22Rv1 (cell line): Measurements from ENCODE around the gene MEF2C.

Experiments used
- H3K27ac ChIP-seq: fragments of 450-650 bp; 2 replicates; pipeline ENCODE4 v1.5.1; 2017
- CTCF ChIP-seq: fragments of 450-650 bp; IDR thresholded peaks from 2 replicates; pipeline ENCODE4 v1.5.1; 2017; ENCODE audit warnings: mild to moderate bottlenecking
- ZFX ChIP-seq: fragments of 450-650 bp; IDR thresholded peaks from 2 replicates; pipeline ENCODE4 v1.6.1; 2017; ENCODE audit warnings: antibody characterized with exemption, borderline replicate concordance

MEF2C gene

GRCh38 chr5:88745093-88745696 lies 137.8 kb downstream of the MEF2C start:
- TF ChIP-seq CTCF (no peak), ZFX (no peak)
- no peak overlapping the region for H3K27ac ChIP-seq

GRCh38 chr5:88743231-88743834 lies 139.7 kb downstream of the MEF2C start:
- H3K27ac ChIP-seq, result no peak overlapping the region
- TF ChIP-seq ZFX (no peak), CTCF (no peak)

GRCh38 chr5:88741964-88742363 lies 141.0 kb downstream of the MEF2C start:
- TF ChIP-seq CTCF (no peak), ZFX (no peak)
- H3K27ac ChIP-seq, result no peak overlapping the region

- TF ChIP-seq ZFX (no peak), CTCF (no peak)
- H3K27ac ChIP-seq, result no peak overlapping the region
Measured at GRCh38 chr5:88740604-88741185, 142.3 kb downstream of the MEF2C start.

GRCh38 chr5:88736494-88736893 lies 146.5 kb downstream of the MEF2C start:
- TF ChIP-seq CTCF (no peak), ZFX (no peak)
- no peak overlapping the region for H3K27ac ChIP-seq

- TF ChIP-seq CTCF (no peak), ZFX (no peak)
- H3K27ac ChIP-seq, result no peak overlapping the region
Measured at GRCh38 chr5:88734983-88735382, 148.0 kb downstream of the MEF2C start.

GRCh38 chr5:88734191-88734640 lies 148.8 kb downstream of the MEF2C start:
- TF ChIP-seq ZFX (no peak), CTCF (no peak)

More at GRCh38 chr5:88734191-88734640, 148.8 kb downstream of the MEF2C start:
- H3K27ac ChIP-seq, result no peak overlapping the region
